H1 (cell line): ENCODE data around the gene FGB. TPM values are rescaled to one million over a fixed set of nuclear protein-coding genes. Genes with fewer than 3 reads are reported as not detected.

ENCODE experiments used
- CTCF ChIA-PET: fragments of 300-600 bp; sonication (Branson Sonifier 250); formaldehyde crosslinking; loops from one replicate; lab custom pipeline; 2021; ENCODE audit not compliant: partially characterized antibody; lab: Charles Lee
- POLR2A ChIA-PET: fragments of 300-600 bp; sonication (Branson Sonifier 250); formaldehyde crosslinking; loops from one replicate; lab custom pipeline; 2021; ENCODE audit warnings: inconsistent platforms; ENCODE audit not compliant: partially characterized antibody; lab: Charles Lee
- DNase-seq, 2 experiments: peaks; one replicate each; pipeline versions ENCODE4 v3.0.0 to v3.0.0-alpha.2; 2010 to 2022; ENCODE audit warnings: low spot score in 2 of 2, low read depth in 1 of 2, mixed read lengths in 1 of 2
- FAIRE-seq: peaks from 2 replicates; lab custom pipeline; 2011; peaks lifted over from hg19 to GRCh38; lab: Jason Lieb, UNC
- H2AFZ ChIP-seq: 2 replicates; pipeline ENCODE4 v1.8.1; 2012; ENCODE audit warnings: low read length, inconsistent platforms
- H2AK5ac ChIP-seq: 2 replicates; pipeline ENCODE4 v1.6.1; 2013; ENCODE audit warnings: low read depth, low read length
- H2BK120ac ChIP-seq: replicated peaks from 2 replicates; pipeline ENCODE3; 2013; ENCODE audit warnings: low read depth, low read length, inconsistent platforms
- H2BK12ac ChIP-seq: 2 replicates; pipeline ENCODE4 v1.6.1; 2013; ENCODE audit warnings: low read depth, low read length
- H2BK15ac ChIP-seq: 2 replicates; pipeline ENCODE4 v1.6.1; 2013; ENCODE audit warnings: low read length
- H2BK20ac ChIP-seq: 2 replicates; pipeline ENCODE4 v1.6.1; 2013; ENCODE audit warnings: low read length
- H2BK5ac ChIP-seq: 2 replicates; pipeline ENCODE4 v1.6.1; 2013; ENCODE audit warnings: low read depth, low read length
- H3K14ac ChIP-seq: 2 replicates; pipeline ENCODE4 v1.6.1; 2013; ENCODE audit warnings: inconsistent platforms; ENCODE audit not compliant: insufficient read length
- H3K18ac ChIP-seq: 2 replicates; pipeline ENCODE4 v1.6.1; 2013; ENCODE audit warnings: low read length; ENCODE audit errors: extremely low read depth
- H3K23ac ChIP-seq: 2 replicates; pipeline ENCODE4 v1.6.1; 2013; ENCODE audit warnings: inconsistent platforms; ENCODE audit not compliant: insufficient read length
- H3K23me2 ChIP-seq: 2 replicates; pipeline ENCODE4 v1.6.1; 2013; ENCODE audit warnings: low read depth, low read length
- H3K27ac ChIP-seq: 2 replicates; pipeline ENCODE4 v1.6.1; 2011; ENCODE audit warnings: low read depth, low read length, inconsistent platforms
- H3K27me3 ChIP-seq, 4 experiments: replicated peaks in 1 of 4; 1 replicate in 1 of 4; 2 replicates in 3 of 4; pipeline versions ENCODE4 v1.6.1 to v1.8.1; 2011 to 2013; ENCODE audit warnings: low read length in 3 of 4, mild to moderate bottlenecking in 3 of 4, inconsistent platforms in 2 of 4, mixed read lengths in 2 of 4, moderate library complexity in 1 of 4; ENCODE audit not compliant: control insufficient read depth in 3 of 4, insufficient read depth in 3 of 4; ENCODE audit errors: extremely low read depth in 1 of 4
- H3K36me3 ChIP-seq, 4 experiments: 2 replicates each; pipeline versions ENCODE4 v1.6.1 to v1.8.1; 2011 to 2013; ENCODE audit warnings: mild to moderate bottlenecking in 4 of 4, low read length in 3 of 4, moderate library complexity in 2 of 4, control low read depth in 1 of 4, inconsistent platforms in 1 of 4; ENCODE audit not compliant: insufficient read depth in 4 of 4, control insufficient read depth in 2 of 4
- H3K4ac ChIP-seq: replicated peaks from 2 replicates; pipeline ENCODE3; 2013; ENCODE audit warnings: low read length, low read depth, mixed read lengths, inconsistent platforms; ENCODE audit not compliant: insufficient read length
- H3K4me1 ChIP-seq, 4 experiments: replicated peaks in 1 of 4; 1 replicate in 1 of 4; 2 replicates in 3 of 4; pipeline versions ENCODE4 v1.6.1 to v1.8.1; 2011 to 2013; ENCODE audit warnings: low read length in 3 of 4, inconsistent platforms in 2 of 4, mixed read lengths in 1 of 4; ENCODE audit not compliant: insufficient read depth in 4 of 4, control insufficient read depth in 3 of 4
- H3K4me2 ChIP-seq, 2 experiments: 2 replicates each; pipeline versions ENCODE4 v1.6.1 to v1.8.1; 2011 to 2013; ENCODE audit warnings: low read depth in 2 of 2, low read length in 2 of 2, control low read depth in 1 of 2, inconsistent platforms in 1 of 2, mild to moderate bottlenecking in 1 of 2; ENCODE audit not compliant: insufficient read depth in 1 of 2
- H3K4me3 ChIP-seq, 4 experiments: fragments of 200-600, 300-600 bp in 1 of 4; sonication (generic), shearing (Covaris generic), sonication (Bioruptor Twin) in 1 of 4; 2 replicates each; pipeline versions ENCODE4 v1.5.1 to v1.8.1; 2011 to 2016; ENCODE audit warnings: low read length in 4 of 4, low read depth in 3 of 4, control low read depth in 2 of 4, inconsistent platforms in 2 of 4, mild to moderate bottlenecking in 2 of 4, mixed read lengths in 1 of 4, moderate library complexity in 1 of 4; ENCODE audit not compliant: insufficient read depth in 2 of 4; ENCODE audit errors: extremely low read depth in 1 of 4
- H3K56ac ChIP-seq: replicated peaks from 2 replicates; pipeline ENCODE3; 2013; ENCODE audit warnings: low read depth, mild to moderate bottlenecking, mixed read lengths, low read length, inconsistent platforms; ENCODE audit not compliant: insufficient read length
- H3K79me1 ChIP-seq: 2 replicates; pipeline ENCODE4 v1.6.1; 2013; ENCODE audit warnings: low read depth, low read length, control low read depth
- H3K79me2 ChIP-seq, 2 experiments: 2 replicates each; pipeline versions ENCODE4 v1.6.1 to v1.8.1; 2012 to 2013; ENCODE audit warnings: low read length in 2 of 2, mild to moderate bottlenecking in 2 of 2, inconsistent platforms in 1 of 2; ENCODE audit not compliant: insufficient read depth in 2 of 2, control insufficient read depth in 1 of 2
- H3K9ac ChIP-seq, 4 experiments: replicated peaks in 1 of 4; 1 replicate in 1 of 4; 2 replicates in 3 of 4; pipeline versions ENCODE4 v1.6.1 to v1.8.1; 2011 to 2013; ENCODE audit warnings: low read depth in 3 of 4, low read length in 3 of 4, control low read depth in 2 of 4, mild to moderate bottlenecking in 2 of 4, moderate library complexity in 2 of 4, inconsistent platforms in 1 of 4; ENCODE audit errors: extremely low read depth in 1 of 4
- H3K9me3 ChIP-seq, 2 experiments: 2 replicates each; pipeline versions ENCODE4 v1.6.1 to v1.8.1; 2012 to 2013; ENCODE audit warnings: mild to moderate bottlenecking in 2 of 2, moderate library complexity in 2 of 2, control low read depth in 1 of 2, inconsistent platforms in 1 of 2, low read depth in 1 of 2, low read length in 1 of 2, mixed read lengths in 1 of 2; ENCODE audit not compliant: insufficient read depth in 2 of 2
- H4K20me1 ChIP-seq, 2 experiments: replicated peaks in 1 of 2; 2 replicates each; pipeline versions ENCODE3 to v1.8.1; 2011 to 2013; ENCODE audit warnings: inconsistent platforms in 2 of 2, low read length in 2 of 2, mild to moderate bottlenecking in 1 of 2; ENCODE audit not compliant: insufficient read depth in 2 of 2, control insufficient read depth in 1 of 2
- H4K5ac ChIP-seq: 2 replicates; pipeline ENCODE4 v1.6.1; 2013; ENCODE audit warnings: low read length, low read depth, mixed read lengths, inconsistent platforms; ENCODE audit not compliant: insufficient read length
- H4K8ac ChIP-seq: 2 replicates; pipeline ENCODE4 v1.8.0; 2013; ENCODE audit warnings: mild to moderate bottlenecking, moderate library complexity, low read length, inconsistent platforms; ENCODE audit not compliant: insufficient read depth; ENCODE audit errors: extremely low read depth
- H4K91ac ChIP-seq: replicated peaks from 2 replicates; pipeline ENCODE3; 2013; ENCODE audit warnings: low read length, mixed read lengths, inconsistent platforms; ENCODE audit not compliant: insufficient read length
- BACH1 ChIP-seq: IDR thresholded peaks from 2 replicates; pipeline ENCODE4 v1.6.1; 2012; ENCODE audit warnings: low read length, improper control_type of control experiment
- CBX5 ChIP-seq: fragments of 300-800, 300-1000 bp; sonication (generic); IDR thresholded peaks from 2 replicates; pipeline ENCODE4 v1.7.1; 2016; ENCODE audit warnings: antibody characterized with exemption, low read length, low read depth
- CEBPB ChIP-seq: IDR thresholded peaks from 2 replicates; pipeline ENCODE4 v1.6.1; 2012; ENCODE audit warnings: low read depth, low read length
- JUN ChIP-seq: IDR thresholded peaks from 2 replicates; pipeline ENCODE4 v1.6.1; 2011; ENCODE audit warnings: low read depth, mild to moderate bottlenecking, improper control_type of control experiment, low read length
- KDM4A ChIP-seq: IDR thresholded peaks from one replicate; pipeline ENCODE4 v1.7.1; 2012; ENCODE audit warnings: low read depth, mild to moderate bottlenecking, moderate library complexity, low read length, inconsistent platforms; ENCODE audit not compliant: severe bottlenecking
- POU5F1 ChIP-seq: IDR thresholded peaks from 2 replicates; pipeline ENCODE4 v1.6.1; 2011; ENCODE audit warnings: low read depth, mild to moderate bottlenecking, low read length, moderate library complexity
- RBBP5 ChIP-seq: IDR thresholded peaks from 2 replicates; pipeline ENCODE4 v1.7.1; 2012; ENCODE audit warnings: low read depth, mild to moderate bottlenecking, inconsistent platforms, low read length, moderate library complexity, borderline replicate concordance
- RFX5 ChIP-seq: IDR thresholded peaks from 2 replicates; pipeline ENCODE4 v1.6.1; 2011; ENCODE audit warnings: low read depth, low read length, improper control_type of control experiment, borderline replicate concordance
- SIRT6 ChIP-seq: IDR thresholded peaks from one replicate; pipeline ENCODE4 v1.7.1; 2012; ENCODE audit warnings: low read length, inconsistent platforms
- SP1 ChIP-seq: IDR thresholded peaks from 2 replicates; pipeline ENCODE4 v1.6.1; 2011; ENCODE audit warnings: low read depth, low read length
- SP2 ChIP-seq: IDR thresholded peaks from 2 replicates; pipeline ENCODE4 v1.6.1; 2012; ENCODE audit warnings: mild to moderate bottlenecking, low read length, inconsistent platforms
- whole genome bisulfite sequencing, 2 experiments: shearing (Covaris generic) in 1 of 2; methylation state at CpG; one replicate each; pipeline versions ENCODE4 v1.1.6 to v1.1.7; 2013 to 2015; ENCODE audit warnings: low lambda C conversion rate in 2 of 2, mixed read lengths in 2 of 2, inconsistent platforms in 1 of 2, low coverage in 1 of 2, missing lambda C conversion rate in 1 of 2; ENCODE audit not compliant: insufficient replicate concordance in 2 of 2, insufficient coverage in 1 of 2, insufficient read length in 1 of 2; ENCODE audit errors: extremely low coverage in 1 of 2, missing lambda C conversion rate in 1 of 2; 5-methylcytosine and 5-hydroxymethylcytosine counted together
- polyA plus RNA-seq, 7 experiments: library from polyadenylated mRNA; depleted of rRNA in 3 of 7; stranded (reverse) in 5 of 7; unstranded in 2 of 7; fragments of >200 nt in 5 of 7; fragments of 200-250 nt in 2 of 7; gene quantifications; 1 replicate in 5 of 7; 2 replicates in 1 of 7; 4 replicates in 1 of 7; pipeline versions ENCODE4 v1.2.1 to v1.2.3, GENCODE V29; 2011 to 2013; ENCODE audit warnings: missing spikeins in 2 of 7, mixed read lengths in 2 of 7
- total RNA-seq: library from RNA; stranded (reverse); fragmentation: NEBNext Ultra II Directional; extraction: Animal tissue kit (Norgen Biotek cat#: 25700); gene quantifications from 2 replicates; pipeline ENCODE4 v1.2.1, GENCODE V29; 2021

The FGB gene
- total and polyA plus RNA-seq, 2 of the 8 experiments (the other 6 are each of a cell fraction or from before 2014, with no cell fraction given): not detected

DNA sequence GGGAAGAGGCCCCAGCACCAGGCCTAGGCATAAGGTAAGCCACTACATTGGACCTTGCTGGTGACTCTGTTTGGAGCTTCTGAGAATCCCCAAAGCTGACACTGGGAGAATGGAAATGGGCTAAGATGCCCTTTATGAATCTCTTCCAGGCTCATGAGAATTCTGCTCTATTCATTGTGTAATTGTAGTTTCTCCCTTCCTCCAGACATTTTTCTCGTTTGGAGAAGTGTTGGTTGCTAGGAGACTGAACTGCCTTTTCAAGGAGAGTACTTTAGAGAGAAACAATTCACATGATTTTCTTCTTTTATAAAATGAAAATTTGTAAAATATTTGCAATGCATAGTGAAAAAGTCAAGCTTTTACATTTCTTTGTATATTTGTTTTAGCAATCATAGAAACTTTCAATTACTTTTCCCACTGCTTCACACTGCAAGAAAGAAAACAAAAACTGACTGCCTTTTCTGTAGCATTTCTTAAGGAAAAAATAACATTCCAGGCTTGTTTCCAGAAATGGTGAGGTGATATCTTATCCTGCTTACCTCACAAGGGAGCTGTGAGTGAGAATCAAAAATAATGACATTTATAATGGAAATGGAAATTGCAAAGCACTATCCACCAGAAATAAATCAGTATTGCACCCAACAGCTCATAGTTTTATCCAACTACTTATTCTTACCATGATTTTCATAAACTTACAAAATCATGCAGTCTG lies 46.3 kb upstream of the FGB start:
- Histone ChIP-seq H4K5ac (no peak overlapping the region), H3K36me3 (no peaks in the 10 kb centered on the region), H3K56ac (no peak overlapping the region), H4K91ac (no peak overlapping the region), H3K79me2 (no peaks in the 10 kb centered on the region), H3K9ac (no peak overlapping the region), H2BK120ac (no peak overlapping the region)
- TF ChIP-seq POU5F1 (no peak), CBX5 (no peak), SP2 (no peak), SIRT6 (no peak), KDM4A (no peak), CEBPB (no peak), RBBP5 (no peak), BACH1 (no peak), SP1 (no peak), RFX5 (no peak), JUN (no peak)
- TF ChIP-seq, all 59 proteins: peak for 0
- H2BK5ac ChIP-seq: no peak overlapping the region
- no peaks in the 10 kb centered on the region for H3K23me2 ChIP-seq
- POLR2A ChIA-PET: interaction anchor here (1.2 kb wide), 1 partner anchor 10 kb away, joined by 3 read pairs; no protein-coding TSS in a partner anchor
- CTCF ChIA-PET: interaction anchor here (0.6 to 4.2 kb wide), 8 partner anchors 9 to 173 kb away, joined by 3 to 30 read pairs (median 4); no protein-coding TSS in a partner anchor
- no peaks in the 10 kb centered on the region for H3K79me1 ChIP-seq
- H3K4me2 ChIP-seq: no peak overlapping the region
- no peaks in the 10 kb centered on the region for H3K27me3 ChIP-seq
- H2BK20ac ChIP-seq: no peak overlapping the region
- no peak overlapping the region for H3K14ac ChIP-seq
- no peaks in the 10 kb centered on the region for H4K20me1 ChIP-seq
- H3K9me3 ChIP-seq: peaks cover 3 to 6% of the 10 kb centered on the region in 2 experiments; a peak in 2 of 4 replicates
- no peak overlapping the region for H2AFZ ChIP-seq
- DNase-seq (no peak), FAIRE-seq (no peak)
- H3K4me1 ChIP-seq: peaks cover 0 to 7% (median 2%) of the 10 kb centered on the region in 4 experiments; a peak in 2 of 7 replicates
- H2BK12ac ChIP-seq: no peak overlapping the region
- H3K4me3 ChIP-seq: no peak overlapping the region
- H3K18ac ChIP-seq: no peak overlapping the region
- no peak overlapping the region for H3K4ac ChIP-seq
- WGBS, 2 experiments: 94% methylated on average over 1 of the region's 1 CpG; no CpG with 5 or more reads in 1 of the 2 experiments
- no peak overlapping the region for H2BK15ac ChIP-seq
- H3K23ac ChIP-seq: no peak overlapping the region
- no peak overlapping the region for H4K8ac ChIP-seq
- H3K27ac ChIP-seq: no peak overlapping the region
- H2AK5ac ChIP-seq: no peak overlapping the region
